ENCODE data around the gene HINT2.
A peak's percentile ranks its signal among the peaks of the same experiment; 100 is the strongest.

Gene HINT2

GRCh38 chr9:35814841-35815543 lies at the start of gene HINT2:
TSS of gene HINT2 (minus strand) at chr9:35815042. CDS start at chr9:35814979, 63 bp downstream.
- H3K4me1 ChIP-seq (ENCODE audit: insufficient read depth, low read length), result peaks cover 30% of the 10 kb centered on the region
- peak within 1 kb of the TSS; percentile 57 for H3K9ac ChIP-seq (ENCODE audit: low read length)
- peak within 1 kb of the TSS; percentile 93 for H3K27ac ChIP-seq (ENCODE audit: low read depth, low read length)
- no peaks in the 10 kb centered on the region for H3K9me3 ChIP-seq (ENCODE audit: low read length)
- no peaks in the 10 kb centered on the region for H3K27me3 ChIP-seq (ENCODE audit: control insufficient read depth in 1 of 2, insufficient read depth in 2 of 2, low read length in 2 of 2)
- H3K36me3 ChIP-seq (ENCODE audit: insufficient read depth, low read length), result peaks cover 3% of the 10 kb centered on the region
- peak within 1 kb of the TSS; percentile 82 to 84 for H3K4me3 ChIP-seq (ENCODE audit: low read depth in 1 of 2, low read length in 2 of 2)

GRCh38 chr9:35863583-35863982 lies 48.7 kb upstream of the HINT2 start:
- no peaks in the 10 kb centered on the region for H3K4me1 ChIP-seq (ENCODE audit: insufficient read depth, low read length)
- no peaks in the 10 kb centered on the region for H3K36me3 ChIP-seq (ENCODE audit: insufficient read depth, low read length)
- H3K9me3 ChIP-seq (ENCODE audit: low read length), result no peaks in the 10 kb centered on the region
- no peak overlapping the region for H3K27ac ChIP-seq (ENCODE audit: low read depth, low read length)
- no peak overlapping the region for H3K4me3 ChIP-seq (ENCODE audit: low read depth in 1 of 2, low read length in 2 of 2)
- H3K27me3 ChIP-seq (ENCODE audit: control insufficient read depth in 1 of 2, insufficient read depth in 2 of 2, low read length in 2 of 2), result peaks cover 0 to 8% of the 10 kb centered on the region in 2 donors
- no peak overlapping the region for H3K9ac ChIP-seq (ENCODE audit: low read length)

GRCh38 chr9:35862328-35862727 lies 47.5 kb upstream of the HINT2 start:
- Histone ChIP-seq H3K4me3 (ENCODE audit: low read depth in 1 of 2, low read length in 2 of 2) (no peak overlapping the region), H3K9me3 (ENCODE audit: low read length) (no peaks in the 10 kb centered on the region), H3K27me3 (ENCODE audit: control insufficient read depth in 1 of 2, insufficient read depth in 2 of 2, low read length in 2 of 2) (peaks cover 0 to 2% of the 10 kb centered on the region in 2 donors), H3K27ac (ENCODE audit: low read depth, low read length) (no peak overlapping the region), H3K4me1 (ENCODE audit: insufficient read depth, low read length) (no peaks in the 10 kb centered on the region), H3K36me3 (ENCODE audit: insufficient read depth, low read length) (no peaks in the 10 kb centered on the region), H3K9ac (ENCODE audit: low read length) (no peak overlapping the region)

- Histone ChIP-seq H3K4me1 (ENCODE audit: insufficient read depth, low read length) (no peaks in the 10 kb centered on the region), H3K27me3 (ENCODE audit: control insufficient read depth in 1 of 2, insufficient read depth in 2 of 2, low read length in 2 of 2) (no peaks in the 10 kb centered on the region), H3K4me3 (ENCODE audit: low read depth in 1 of 2, low read length in 2 of 2) (no peak overlapping the region), H3K27ac (ENCODE audit: low read depth, low read length) (no peak overlapping the region), H3K9me3 (ENCODE audit: low read length) (no peaks in the 10 kb centered on the region), H3K9ac (ENCODE audit: low read length) (no peak overlapping the region), H3K36me3 (ENCODE audit: insufficient read depth, low read length) (no peaks in the 10 kb centered on the region)
These were observed 46.5 kb upstream of the HINT2 start for GRCh38 chr9:35861161-35861897.

GRCh38 chr9:35859990-35860339 lies 45.1 kb upstream of the HINT2 start:
- Histone ChIP-seq H3K4me3 (ENCODE audit: low read depth in 1 of 2, low read length in 2 of 2) (no peak overlapping the region), H3K27ac (ENCODE audit: low read depth, low read length) (no peak overlapping the region), H3K9me3 (ENCODE audit: low read length) (no peaks in the 10 kb centered on the region), H3K36me3 (ENCODE audit: insufficient read depth, low read length) (no peaks in the 10 kb centered on the region), H3K9ac (ENCODE audit: low read length) (no peak overlapping the region), H3K27me3 (ENCODE audit: control insufficient read depth in 1 of 2, insufficient read depth in 2 of 2, low read length in 2 of 2) (no peaks in the 10 kb centered on the region), H3K4me1 (ENCODE audit: insufficient read depth, low read length) (no peaks in the 10 kb centered on the region)

GRCh38 chr9:35859310-35859989 lies 44.6 kb upstream of the HINT2 start:
- Histone ChIP-seq H3K9me3 (ENCODE audit: low read length) (no peaks in the 10 kb centered on the region), H3K36me3 (ENCODE audit: insufficient read depth, low read length) (no peaks in the 10 kb centered on the region), H3K4me3 (ENCODE audit: low read depth in 1 of 2, low read length in 2 of 2) (no peak overlapping the region), H3K27ac (ENCODE audit: low read depth, low read length) (no peak overlapping the region), H3K27me3 (ENCODE audit: control insufficient read depth in 1 of 2, insufficient read depth in 2 of 2, low read length in 2 of 2) (no peaks in the 10 kb centered on the region), H3K9ac (ENCODE audit: low read length) (no peak overlapping the region), H3K4me1 (ENCODE audit: insufficient read depth, low read length) (no peaks in the 10 kb centered on the region)

GRCh38 chr9:35858458-35858857 lies 43.6 kb upstream of the HINT2 start:
- no peaks in the 10 kb centered on the region for H3K9me3 ChIP-seq (ENCODE audit: low read length)
- H3K4me3 ChIP-seq (ENCODE audit: low read depth in 1 of 2, low read length in 2 of 2), result no peak overlapping the region
- no peaks in the 10 kb centered on the region for H3K27me3 ChIP-seq (ENCODE audit: control insufficient read depth in 1 of 2, insufficient read depth in 2 of 2, low read length in 2 of 2)
- H3K9ac ChIP-seq (ENCODE audit: low read length), result no peak overlapping the region
- peaks cover 9% of the 10 kb centered on the region for H3K36me3 ChIP-seq (ENCODE audit: insufficient read depth, low read length)
- H3K4me1 ChIP-seq (ENCODE audit: insufficient read depth, low read length), result no peaks in the 10 kb centered on the region
- no peak overlapping the region for H3K27ac ChIP-seq (ENCODE audit: low read depth, low read length)

GRCh38 chr9:35856882-35857281 lies 42.0 kb upstream of the HINT2 start:
- Histone ChIP-seq H3K9me3 (ENCODE audit: low read length) (no peaks in the 10 kb centered on the region), H3K27me3 (ENCODE audit: control insufficient read depth in 1 of 2, insufficient read depth in 2 of 2, low read length in 2 of 2) (no peaks in the 10 kb centered on the region), H3K27ac (ENCODE audit: low read depth, low read length) (no peak overlapping the region), H3K9ac (ENCODE audit: low read length) (no peak overlapping the region), H3K36me3 (ENCODE audit: insufficient read depth, low read length) (peaks cover 16% of the 10 kb centered on the region), H3K4me1 (ENCODE audit: insufficient read depth, low read length) (no peaks in the 10 kb centered on the region), H3K4me3 (ENCODE audit: low read depth in 1 of 2, low read length in 2 of 2) (no peak overlapping the region)

- Histone ChIP-seq H3K27ac (ENCODE audit: low read depth, low read length) (no peak overlapping the region), H3K36me3 (ENCODE audit: insufficient read depth, low read length) (peaks cover 16% of the 10 kb centered on the region), H3K27me3 (ENCODE audit: control insufficient read depth in 1 of 2, insufficient read depth in 2 of 2, low read length in 2 of 2) (no peaks in the 10 kb centered on the region), H3K9ac (ENCODE audit: low read length) (no peak overlapping the region), H3K4me1 (ENCODE audit: insufficient read depth, low read length) (no peaks in the 10 kb centered on the region), H3K9me3 (ENCODE audit: low read length) (no peaks in the 10 kb centered on the region), H3K4me3 (ENCODE audit: low read depth in 1 of 2, low read length in 2 of 2) (no peak overlapping the region)
These were observed 41.4 kb upstream of the HINT2 start for GRCh38 chr9:35856206-35856605.

- Histone ChIP-seq H3K36me3 (ENCODE audit: insufficient read depth, low read length) (peaks cover 22% of the 10 kb centered on the region), H3K27me3 (ENCODE audit: control insufficient read depth in 1 of 2, insufficient read depth in 2 of 2, low read length in 2 of 2) (no peaks in the 10 kb centered on the region), H3K9ac (ENCODE audit: low read length) (no peak overlapping the region), H3K4me1 (ENCODE audit: insufficient read depth, low read length) (no peaks in the 10 kb centered on the region), H3K4me3 (ENCODE audit: low read depth in 1 of 2, low read length in 2 of 2) (no peak overlapping the region), H3K9me3 (ENCODE audit: low read length) (no peaks in the 10 kb centered on the region), H3K27ac (ENCODE audit: low read depth, low read length) (no peak overlapping the region)
These were observed 39.4 kb upstream of the HINT2 start for GRCh38 chr9:35854091-35854762.

All from muscle layer of colon (tissue), 2 donors.